ENCODE results near the gene UBE2M.
"Not testable (repeated sequence)": the region's sequence is repeated elsewhere in the genome, so short reads cannot be mapped to it uniquely, and the experiment has no call there.

UBE2M gene

GRCh38 chr19:58539169-58539559 is 19.2 kb downstream of the UBE2M start:
- not testable (repeated sequence) for DNase-seq (ENCODE audit: low read depth)

- no peak for DNase-seq (ENCODE audit: low read depth)
These were observed 19.9 kb downstream of the UBE2M start for GRCh38 chr19:58538257-58539168.

GRCh38 chr19:58536852-58537798 is 21.3 kb downstream of the UBE2M start:
- no peak for DNase-seq (ENCODE audit: low read depth)

GRCh38 chr19:58535857-58536256 is 22.6 kb downstream of the UBE2M start:
- no peak for DNase-seq (ENCODE audit: low read depth)

- DNase-seq (ENCODE audit: low read depth): no peak
These were observed 27.2 kb downstream of the UBE2M start for GRCh38 chr19:58531034-58531840.

GRCh38 chr19:58529405-58529804 is 29.0 kb downstream of the UBE2M start:
- no peak for DNase-seq (ENCODE audit: low read depth)

- DNase-seq (ENCODE audit: low read depth): no peak
These were observed 35.7 kb downstream of the UBE2M start for GRCh38 chr19:58522709-58523108.

GRCh38 chr19:58521651-58522050 is 36.8 kb downstream of the UBE2M start:
- DNase-seq (ENCODE audit: low read depth): no peak

- no peak for DNase-seq (ENCODE audit: low read depth)
These were observed 38.2 kb downstream of the UBE2M start for GRCh38 chr19:58520257-58520599.

- DNase-seq (ENCODE audit: low read depth): peak; percentile 80
These were observed 38.8 kb downstream of the UBE2M start, which contains the start of gene ZBTB45 for GRCh38 chr19:58519355-58520256. ZBTB45 (minus strand) TSS chr19:58519810; CDS start chr19:58517673, 2,137 bp downstream.

- peak; percentile 33 for DNase-seq (ENCODE audit: low read depth)
These were observed 39.4 kb downstream of the UBE2M start for GRCh38 chr19:58519087-58519354.

GRCh38 chr19:58518256-58519086 is 39.9 kb downstream of the UBE2M start:
- DNase-seq (ENCODE audit: low read depth): no peak

GRCh38 chr19:58516964-58517833 is 41.2 kb downstream of the UBE2M start:
- no peak for DNase-seq (ENCODE audit: low read depth)

- DNase-seq (ENCODE audit: low read depth): no peak
These were observed 42.1 kb downstream of the UBE2M start for GRCh38 chr19:58516246-58516836.

GRCh38 chr19:58515259-58515658 is 43.2 kb downstream of the UBE2M start:
- no peak for DNase-seq (ENCODE audit: low read depth)

- no peak for DNase-seq (ENCODE audit: low read depth)
These were observed 43.8 kb downstream of the UBE2M start for GRCh38 chr19:58514564-58515022.

GRCh38 chr19:58513694-58514563 is 44.5 kb downstream of the UBE2M start:
- peak; percentile 90 for DNase-seq (ENCODE audit: low read depth)

Data from T follicular helper cell (primary cell).